GM11168 (cell line): ENCODE results near the gene FANCL.
"Not testable (repeated sequence)": the region's sequence is repeated elsewhere in the genome, so short reads cannot be mapped to it uniquely, and the experiment has no call there.

ENCODE experiments used
- in situ Hi-C: fragments of 300-500 bp; cut with MboI; formaldehyde crosslinking; loops from one replicate; pipeline ENCODE4 v1.12.0; 2022; ENCODE audit warnings: low sequenced_read_pairs; ENCODE audit not compliant: unreplicated experiment

Gene FANCL

GRCh38 chr2:58240670-58241545 lies at the start of gene FANCL:
FANCL (minus strand) TSS chr2:58241325; CDS start chr2:58241313, 12 bp downstream.
- in situ Hi-C loops, result no loop called here

- in situ Hi-C loops, result no loop called here
Observed at GRCh38 chr2:58289029-58289428, 47.9 kb upstream of the FANCL start.

- in situ Hi-C loops, result no loop called here
Observed at GRCh38 chr2:58283931-58284330, 42.8 kb upstream of the FANCL start.

GRCh38 chr2:58275144-58275543 lies 34.0 kb upstream of the FANCL start:
- in situ Hi-C loops, result not testable (repeated sequence)

GRCh38 chr2:58271826-58272225 lies 30.7 kb upstream of the FANCL start:
- in situ Hi-C loops, result no loop called here

GRCh38 chr2:58268685-58269084 lies 27.6 kb upstream of the FANCL start:
- in situ Hi-C loops, result no loop called here

DNA sequence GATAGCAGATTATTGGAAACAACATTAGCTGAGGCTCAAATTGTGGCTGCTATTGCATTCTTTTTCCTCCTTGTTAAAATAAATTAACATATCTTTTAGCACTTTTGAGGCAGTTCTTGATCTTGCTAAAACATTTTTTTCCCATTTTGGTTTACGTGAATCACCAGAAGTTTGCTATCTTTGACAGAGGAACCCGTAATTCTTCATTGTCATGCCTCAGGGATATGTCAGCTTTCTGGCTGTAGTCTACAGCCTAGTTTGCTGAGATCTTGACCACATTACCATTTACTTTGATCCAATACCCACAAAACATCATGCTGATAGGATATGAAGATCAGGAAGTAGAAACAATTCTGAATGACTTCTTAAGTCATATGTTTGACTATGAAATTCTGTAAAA lies 25.1 kb upstream of the FANCL start:
- in situ Hi-C loops, result no loop called here

DNA sequence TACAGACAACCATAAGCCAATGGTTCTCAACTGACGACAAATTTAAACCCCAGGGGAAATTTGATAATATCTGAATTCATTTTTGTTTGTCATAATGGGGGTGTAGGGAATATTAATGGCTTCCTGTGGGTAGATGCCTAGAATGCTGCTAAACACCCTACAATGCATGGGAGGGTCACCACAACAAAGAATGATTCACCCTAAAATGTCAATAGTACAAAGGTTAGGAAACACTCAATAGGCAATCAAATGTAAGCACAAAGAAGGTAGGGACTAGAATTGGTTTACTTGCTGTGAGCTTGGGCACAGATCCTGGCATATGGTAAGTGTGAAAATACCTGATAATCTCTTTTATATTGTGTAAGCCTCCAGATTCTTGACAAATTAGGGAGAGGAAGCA lies 20.1 kb upstream of the FANCL start:
- in situ Hi-C loops, result no loop called here

GRCh38 chr2:58258456-58258855 lies 17.3 kb upstream of the FANCL start:
- in situ Hi-C loops, result not testable (repeated sequence)

DNA sequence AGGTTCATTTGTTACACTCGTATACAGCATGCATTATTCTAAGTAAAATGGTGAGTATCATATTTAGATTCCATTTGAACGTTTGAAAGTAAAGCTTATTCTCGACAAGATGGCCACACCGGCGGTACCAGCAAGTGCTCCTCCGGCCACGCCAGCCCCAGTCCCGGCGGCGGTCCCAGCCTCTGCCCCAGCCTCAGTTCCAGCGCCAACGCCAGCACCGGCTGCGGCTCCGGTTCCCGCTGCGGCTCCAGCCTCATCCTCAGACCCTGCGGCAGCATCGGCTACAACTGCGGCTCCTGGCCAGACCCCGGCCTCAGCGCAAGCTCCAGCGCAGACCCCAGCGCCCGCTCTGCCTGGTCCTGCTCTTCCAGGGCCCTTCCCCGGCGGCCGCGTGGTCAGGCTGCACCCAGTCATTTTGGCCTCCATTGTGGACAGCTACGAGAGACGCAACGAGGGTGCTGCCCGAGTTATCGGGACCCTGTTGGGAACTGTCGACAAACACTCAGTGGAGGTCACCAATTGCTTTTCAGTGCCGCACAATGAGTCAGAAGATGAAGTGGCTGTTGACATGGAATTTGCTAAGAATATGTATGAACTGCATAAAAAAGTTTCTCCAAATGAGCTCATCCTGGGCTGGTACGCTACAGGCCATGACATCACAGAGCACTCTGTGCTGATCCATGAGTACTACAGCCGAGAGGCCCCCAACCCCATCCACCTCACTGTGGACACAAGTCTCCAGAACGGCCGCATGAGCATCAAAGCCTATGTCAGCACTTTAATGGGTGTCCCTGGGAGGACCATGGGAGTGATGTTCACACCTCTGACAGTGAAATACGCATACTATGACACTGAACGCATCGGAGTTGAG lies 10.4 kb upstream of the FANCL start:
- in situ Hi-C loops, result not testable (repeated sequence)

DNA sequence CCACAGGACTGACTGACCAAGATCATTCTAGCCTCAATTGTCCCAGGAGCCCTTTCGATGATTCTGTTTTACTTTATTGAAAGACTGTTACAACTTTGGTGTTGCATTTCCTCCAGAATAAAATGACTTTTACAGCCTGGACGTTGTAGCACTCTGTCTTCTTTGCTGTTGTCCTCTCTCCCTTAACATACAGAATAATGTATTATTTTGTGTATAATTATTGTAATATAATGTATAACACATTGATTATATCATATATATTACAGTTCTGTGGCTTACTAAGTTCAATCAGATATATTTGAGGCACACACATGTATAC lies 380 bp upstream of the FANCL start:
- in situ Hi-C loops, result no loop called here

DNA sequence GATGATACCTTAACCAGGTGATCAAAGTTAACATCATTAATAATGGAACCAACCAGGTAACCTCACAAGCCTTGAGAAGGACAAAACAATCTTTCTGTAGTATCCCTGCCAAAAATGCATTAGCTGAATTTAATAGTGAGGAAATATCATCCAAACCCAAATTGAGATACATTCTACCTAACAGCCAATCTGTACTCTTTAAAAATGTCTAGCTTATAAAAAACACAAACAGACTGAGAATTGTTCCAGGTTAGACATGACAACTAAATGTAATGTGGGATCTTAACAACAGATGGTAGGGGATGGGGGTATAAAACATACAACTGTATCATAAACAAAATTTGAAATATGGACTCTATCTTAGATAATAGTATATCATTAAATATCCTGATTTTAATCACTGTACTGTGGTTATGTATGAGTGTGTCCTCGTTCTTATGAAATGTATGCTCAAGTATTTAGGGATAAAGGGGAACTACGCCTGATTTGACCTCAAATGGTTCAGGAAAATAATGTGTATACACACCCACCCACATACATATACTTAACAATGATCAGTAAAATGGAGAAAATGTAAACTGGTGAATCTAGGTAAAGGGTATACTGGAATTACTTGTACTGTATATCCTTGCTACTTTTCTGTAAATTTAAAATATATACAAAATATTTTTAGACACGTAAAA lies 1.7 kb downstream of the FANCL start:
- in situ Hi-C loops, result no loop called here

DNA sequence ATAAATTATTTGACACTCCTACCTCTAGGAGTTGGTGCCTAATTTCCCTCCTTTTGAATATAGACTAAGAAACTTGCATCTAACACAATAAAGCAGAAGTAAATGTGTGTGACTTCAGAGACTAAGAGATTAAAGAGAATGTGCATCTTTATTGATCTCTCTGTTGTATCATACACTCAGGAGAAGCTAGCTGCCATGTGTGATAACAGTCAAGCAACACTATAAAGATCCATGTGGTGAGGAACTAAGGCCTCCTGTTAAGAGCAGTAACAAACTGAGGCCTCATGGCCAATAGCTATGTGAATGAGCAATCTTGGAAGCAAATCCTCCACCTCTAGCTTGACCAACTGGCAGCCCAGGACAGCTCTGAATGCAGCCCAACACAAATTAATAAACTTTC lies 3.4 kb downstream of the FANCL start:
- in situ Hi-C loops, result no loop called here

- in situ Hi-C loops, result no loop called here
Observed at GRCh38 chr2:58235984-58236383, 5.1 kb downstream of the FANCL start.

DNA sequence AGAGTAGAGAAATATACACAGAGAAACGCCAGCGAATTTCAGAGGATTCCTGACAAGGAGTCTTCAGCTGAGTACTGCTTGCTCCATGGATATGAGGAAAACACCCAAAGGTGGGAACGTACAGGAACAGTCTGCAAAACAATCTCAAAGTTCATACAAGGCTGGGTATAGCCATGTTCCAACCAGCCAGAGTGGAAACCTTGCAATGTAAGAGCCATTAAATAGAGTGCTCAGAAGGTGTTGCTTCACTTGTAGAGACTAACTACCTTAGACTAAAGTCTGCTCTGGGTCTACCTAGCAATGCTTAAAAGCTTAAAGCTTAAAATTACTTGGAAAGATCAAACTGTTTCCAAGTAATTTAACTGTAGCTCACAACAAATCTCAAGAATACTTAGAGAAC lies 6.0 kb downstream of the FANCL start:
- in situ Hi-C loops, result no loop called here

DNA sequence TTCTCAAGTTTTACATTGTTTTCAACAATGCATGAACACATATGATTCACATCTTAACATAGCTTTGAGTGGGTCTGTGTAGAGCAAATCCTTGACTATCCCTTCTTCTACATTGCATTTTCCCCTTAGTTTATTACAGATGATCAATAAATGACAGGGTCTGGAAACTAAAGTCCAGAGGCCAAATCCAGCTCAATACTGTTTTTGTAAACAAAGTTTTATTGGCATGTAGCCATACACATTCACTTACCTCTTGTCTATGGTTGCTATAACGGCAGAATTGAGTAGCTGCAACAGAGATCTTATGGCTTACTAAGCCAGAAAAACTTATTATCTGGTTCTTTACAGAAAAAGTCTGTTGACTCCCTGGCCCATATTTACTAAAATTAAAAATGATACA lies 12.8 kb downstream of the FANCL start:
- in situ Hi-C loops, result no loop called here

DNA sequence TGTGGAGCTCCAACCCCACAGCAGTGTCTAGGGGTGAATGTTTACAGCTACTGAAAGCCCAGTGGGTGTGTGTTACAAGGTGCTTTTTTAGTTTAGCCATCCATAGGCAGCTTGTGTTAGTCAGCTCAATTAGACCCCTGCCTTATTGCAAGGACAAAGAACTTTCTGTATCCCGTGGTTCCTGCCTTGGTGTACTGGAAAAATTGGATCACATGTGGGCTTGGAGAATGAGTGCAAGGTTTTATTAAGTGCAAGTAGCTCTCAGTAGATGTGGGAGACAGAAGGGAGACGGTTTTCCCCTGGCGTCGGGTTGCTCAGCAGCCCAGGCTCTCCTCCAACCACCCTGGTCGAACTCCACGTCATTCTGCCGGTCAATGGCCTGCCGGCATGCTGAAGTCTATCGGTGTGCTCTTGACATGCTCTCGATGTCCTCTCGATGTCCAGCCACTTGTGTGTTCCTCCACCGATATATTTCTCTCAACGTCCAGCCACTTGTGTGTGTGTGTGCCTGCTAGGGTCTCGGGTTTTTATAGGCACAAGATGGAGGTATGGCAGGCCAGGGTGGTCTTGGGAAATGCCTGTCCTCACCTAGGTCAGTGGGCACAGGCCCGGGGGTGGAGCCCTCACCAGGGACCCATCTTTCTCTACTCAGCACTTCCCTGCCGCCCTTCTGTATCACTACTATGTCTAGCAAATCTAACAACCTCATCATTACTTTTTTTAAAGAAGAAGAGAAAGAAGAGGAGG lies 13.8 kb downstream of the FANCL start:
- in situ Hi-C loops, result no loop called here

GRCh38 chr2:58221909-58222308 lies 19.2 kb downstream of the FANCL start:
- in situ Hi-C loops, result no loop called here

- in situ Hi-C loops, result no loop called here
Observed at GRCh38 chr2:58215429-58215828, 25.7 kb downstream of the FANCL start.

DNA sequence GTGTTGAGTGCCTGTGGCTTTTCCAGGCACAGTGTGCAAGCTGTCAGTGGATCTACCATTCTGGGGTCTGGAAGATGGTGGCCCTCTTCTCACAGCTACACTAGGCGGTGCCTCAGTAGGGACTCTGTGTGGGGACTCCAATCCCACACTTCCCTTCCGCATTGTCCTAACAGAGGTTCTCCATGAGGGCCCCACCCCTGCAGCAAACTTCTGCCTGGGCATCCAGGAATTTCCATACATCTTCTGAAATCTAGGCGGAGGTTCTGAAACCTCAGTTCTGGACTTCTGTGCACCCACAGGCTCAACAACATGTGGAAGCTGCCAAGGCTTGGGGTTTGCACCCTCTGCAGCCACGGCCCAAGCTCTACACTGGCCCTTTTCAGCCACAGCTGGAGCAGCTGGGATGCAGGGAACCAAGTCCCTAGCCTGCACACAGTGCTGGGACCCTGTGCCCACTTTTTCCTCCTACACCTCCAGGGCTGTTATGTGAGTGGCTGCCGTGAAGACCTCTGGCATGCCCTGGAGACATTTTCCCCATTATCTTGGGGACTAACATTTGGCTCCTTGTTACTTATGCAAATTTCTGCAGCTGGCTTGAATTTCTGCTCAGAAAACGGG lies 30.1 kb downstream of the FANCL start:
- in situ Hi-C loops, result not testable (repeated sequence)
